NCI-H748 treated with DMSO at 0.1 percent for 48 hours (cell line): Measurements from ENCODE around the gene TRIM46.
"Not testable (repeated sequence)": the region's sequence is repeated elsewhere in the genome, so short reads cannot be mapped to it uniquely, and the experiment has no call there.

Source experiments
- DNase-seq: peaks from one replicate; lab custom pipeline; 2025; lab: John Stamatoyannopoulos, UW

TRIM46 gene

DNA sequence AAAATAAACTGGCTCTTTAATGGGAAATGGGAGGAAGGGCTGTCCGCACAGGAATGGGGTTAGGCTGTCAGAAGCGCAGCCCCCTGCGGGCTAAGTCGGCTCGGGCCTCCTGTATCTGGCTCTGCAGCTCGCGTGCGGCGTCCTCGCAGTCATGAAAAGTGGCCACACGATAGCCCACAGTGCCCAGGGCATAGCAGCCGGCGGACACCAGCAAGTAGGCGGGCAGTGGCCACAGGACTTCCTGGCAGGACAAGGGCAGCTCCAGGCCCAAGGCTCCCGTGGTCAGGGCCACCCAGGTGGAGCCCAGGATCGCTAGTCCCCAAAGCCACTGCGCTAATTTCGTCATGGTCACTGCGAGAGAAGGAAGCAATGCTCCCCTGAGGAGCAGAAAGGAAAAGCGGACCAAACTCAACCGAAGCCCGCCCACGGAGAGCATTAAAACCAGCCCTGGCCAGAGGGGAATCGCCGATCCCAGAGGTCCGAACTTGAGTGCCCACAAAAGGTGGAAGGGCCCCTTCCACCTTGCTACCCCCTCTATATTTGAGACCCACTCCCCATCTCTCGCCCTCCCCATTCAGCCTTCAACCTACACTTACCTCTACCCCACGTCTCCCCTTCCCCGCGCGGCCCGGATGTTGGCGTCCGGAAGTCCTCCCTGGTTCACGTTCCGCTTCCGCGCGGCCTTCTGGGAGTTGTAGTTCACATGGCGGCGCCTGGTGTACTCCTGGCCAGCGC lies 33.6 kb upstream of the TRIM46 start, which contains the start of gene DPM3:
TSS of gene DPM3 (minus strand) at position 637 of the 735 bp plus-strand sequence. CDS start at position 346, 291 bp downstream.
- DNase-seq = peak; percentile 69

DNA sequence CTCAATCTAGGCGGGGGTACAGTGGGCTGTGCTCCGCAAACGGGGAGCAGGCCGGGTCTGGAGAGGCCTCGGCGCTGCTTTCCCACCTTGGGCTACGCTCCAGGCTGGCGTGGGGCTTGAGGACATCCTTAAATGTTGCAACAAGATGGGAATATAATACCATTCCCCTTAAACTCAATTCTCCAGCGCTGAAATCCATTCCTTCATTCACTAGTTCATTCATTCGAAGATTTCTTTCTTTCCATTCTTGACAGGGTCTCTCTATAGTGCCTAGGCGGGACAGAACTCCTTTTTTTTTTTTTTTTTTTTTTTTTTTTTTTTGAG lies 33.1 kb upstream of the TRIM46 start:
- no peak for DNase-seq

DNA sequence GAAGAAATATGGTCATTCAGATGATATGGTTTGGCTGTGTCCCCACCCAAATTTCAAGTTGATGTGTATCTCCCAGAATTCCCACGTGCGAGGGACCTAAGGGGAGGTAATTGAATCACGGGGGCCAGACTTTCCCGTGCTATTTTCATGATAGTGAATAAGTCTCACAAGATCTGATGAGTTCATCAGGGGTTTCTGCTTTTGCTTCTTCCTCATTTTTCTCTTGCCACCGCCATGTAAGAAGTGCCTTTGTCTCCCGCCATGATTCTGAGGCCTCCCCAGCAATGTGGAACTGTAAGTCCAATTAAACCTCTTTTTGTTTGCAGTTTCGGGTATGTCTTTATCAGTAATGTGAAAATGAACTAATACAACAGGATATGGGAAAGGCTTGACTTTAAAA lies 31.9 kb upstream of the TRIM46 start:
- DNase-seq = no peak

GRCh38 chr1:155145491-155145890 lies 28.2 kb upstream of the TRIM46 start:
- DNase-seq = no peak

DNA sequence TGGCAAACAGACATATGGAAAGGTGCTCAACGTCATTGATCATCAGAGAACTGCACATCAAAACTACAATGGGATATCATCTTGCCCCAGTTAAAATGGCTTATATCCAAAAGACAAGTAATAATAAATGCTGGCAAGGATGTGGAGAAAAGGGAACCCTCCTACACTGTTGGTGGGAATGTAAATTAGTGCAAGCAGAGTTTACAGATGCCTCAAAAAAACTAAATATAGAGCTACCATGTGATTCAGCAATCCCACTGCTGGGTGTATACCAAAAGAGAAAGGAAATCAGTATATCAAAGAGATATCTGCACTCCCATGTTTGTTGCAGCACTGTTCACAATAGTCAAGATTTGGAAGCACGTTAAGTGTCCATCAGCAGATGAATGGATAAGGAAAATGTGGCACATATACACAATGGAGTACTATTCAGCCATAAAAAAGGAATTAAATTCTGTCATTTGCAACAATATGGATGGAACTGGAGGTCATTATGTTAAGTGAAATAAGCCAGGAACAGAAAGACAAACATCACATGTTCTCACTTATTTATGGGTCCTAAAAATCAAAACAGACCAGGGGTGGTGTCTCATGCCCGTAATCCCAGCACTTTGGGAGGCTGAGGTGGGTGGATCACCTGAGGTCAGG lies 17.5 kb upstream of the TRIM46 start:
- DNase-seq = not testable (repeated sequence)

DNA sequence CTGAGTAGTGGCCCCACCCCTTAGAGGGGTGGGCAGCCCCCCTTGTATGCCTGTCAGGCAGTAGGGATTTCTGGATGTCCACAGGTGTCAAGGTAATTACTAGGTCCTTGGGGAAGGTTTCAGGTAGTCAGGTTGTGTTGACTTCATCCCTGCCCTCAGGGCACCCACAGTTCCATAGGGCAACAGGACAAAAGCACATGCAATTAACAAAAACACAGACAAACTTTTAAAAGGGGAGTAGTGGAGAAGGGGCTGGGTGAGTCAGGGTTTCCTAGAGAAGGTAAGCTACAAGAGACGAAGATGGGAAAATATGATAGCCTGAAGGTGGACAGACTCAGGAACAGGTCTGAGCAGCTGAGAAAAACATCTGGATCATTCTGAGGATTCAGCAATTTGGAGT lies 14.7 kb upstream of the TRIM46 start:
- no peak for DNase-seq

- DNase-seq = no peak
Observed at GRCh38 chr1:155160128-155160527, 13.5 kb upstream of the TRIM46 start.

GRCh38 chr1:155162631-155163030 lies 11.0 kb upstream of the TRIM46 start:
- not testable (repeated sequence) for DNase-seq

- DNase-seq = not testable (repeated sequence)
Observed at GRCh38 chr1:155163785-155164184, 9.9 kb upstream of the TRIM46 start.

- DNase-seq = not testable (repeated sequence)
Observed at GRCh38 chr1:155164625-155165024, 9.0 kb upstream of the TRIM46 start.

DNA sequence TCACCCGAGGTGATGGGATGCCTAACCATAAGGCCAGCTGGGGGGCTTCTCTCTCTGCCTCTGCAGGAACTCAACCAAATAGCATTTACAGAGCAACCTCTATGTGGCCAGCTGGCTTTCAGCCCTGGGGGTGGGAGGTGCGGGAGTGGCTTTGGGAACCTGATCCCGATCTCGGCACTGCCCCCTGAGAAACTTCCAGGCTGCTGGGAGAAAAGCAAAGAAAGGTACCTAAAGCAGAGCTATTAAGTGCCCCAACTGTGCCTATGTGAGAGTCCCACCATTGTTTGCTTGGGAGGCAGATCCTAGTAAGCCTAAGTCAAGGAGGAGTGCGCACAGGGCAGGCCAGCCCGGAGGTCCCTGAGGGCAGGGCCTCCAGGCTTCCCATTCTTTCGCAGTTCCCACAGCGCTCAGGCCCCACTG lies 7.6 kb upstream of the TRIM46 start:
- DNase-seq = no peak

GRCh38 chr1:155166471-155167165 lies 7.0 kb upstream of the TRIM46 start:
- DNase-seq = no peak

GRCh38 chr1:155167166-155168104 lies 6.2 kb upstream of the TRIM46 start:
- DNase-seq = peak; percentile 85

- DNase-seq = not testable (repeated sequence)
Observed at GRCh38 chr1:155168105-155168445, 5.6 kb upstream of the TRIM46 start.

DNA sequence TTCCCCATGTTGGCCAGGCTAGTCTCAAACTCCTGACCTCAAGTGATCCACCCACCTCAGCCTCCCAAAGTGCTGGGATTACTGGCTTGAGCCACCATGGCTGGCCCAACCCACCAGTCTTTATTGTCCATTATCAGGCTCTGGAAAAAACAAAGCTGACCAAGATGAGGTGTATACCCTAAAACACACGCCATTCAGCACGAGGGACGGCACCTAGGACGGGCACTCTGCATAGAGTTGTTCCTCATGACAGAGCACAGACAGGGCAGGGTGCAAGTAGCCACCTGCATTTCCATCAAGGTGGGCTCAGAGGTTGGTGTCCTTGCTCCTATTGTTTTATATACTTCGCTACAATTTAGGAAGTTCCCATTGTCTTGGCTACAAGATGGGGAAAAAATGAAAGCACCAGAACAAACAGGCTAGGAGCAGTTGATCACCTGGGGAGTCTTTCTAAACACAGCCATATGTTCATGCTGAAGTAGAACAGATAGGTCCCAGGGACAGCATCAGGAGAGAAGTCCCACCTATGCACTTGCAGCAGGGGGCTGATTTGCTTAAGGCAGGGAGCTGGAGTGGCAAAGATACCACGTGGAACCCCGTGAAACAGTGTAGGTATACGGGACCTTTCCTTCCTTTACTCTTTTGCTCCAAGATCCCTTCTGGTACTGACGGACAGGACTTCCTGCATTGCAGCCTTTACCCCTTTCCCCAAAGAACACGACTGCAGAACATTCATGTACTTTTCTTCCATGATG lies 5.0 kb upstream of the TRIM46 start:
- no peak for DNase-seq

GRCh38 chr1:155169541-155169940 lies 4.1 kb upstream of the TRIM46 start:
- no peak for DNase-seq

DNA sequence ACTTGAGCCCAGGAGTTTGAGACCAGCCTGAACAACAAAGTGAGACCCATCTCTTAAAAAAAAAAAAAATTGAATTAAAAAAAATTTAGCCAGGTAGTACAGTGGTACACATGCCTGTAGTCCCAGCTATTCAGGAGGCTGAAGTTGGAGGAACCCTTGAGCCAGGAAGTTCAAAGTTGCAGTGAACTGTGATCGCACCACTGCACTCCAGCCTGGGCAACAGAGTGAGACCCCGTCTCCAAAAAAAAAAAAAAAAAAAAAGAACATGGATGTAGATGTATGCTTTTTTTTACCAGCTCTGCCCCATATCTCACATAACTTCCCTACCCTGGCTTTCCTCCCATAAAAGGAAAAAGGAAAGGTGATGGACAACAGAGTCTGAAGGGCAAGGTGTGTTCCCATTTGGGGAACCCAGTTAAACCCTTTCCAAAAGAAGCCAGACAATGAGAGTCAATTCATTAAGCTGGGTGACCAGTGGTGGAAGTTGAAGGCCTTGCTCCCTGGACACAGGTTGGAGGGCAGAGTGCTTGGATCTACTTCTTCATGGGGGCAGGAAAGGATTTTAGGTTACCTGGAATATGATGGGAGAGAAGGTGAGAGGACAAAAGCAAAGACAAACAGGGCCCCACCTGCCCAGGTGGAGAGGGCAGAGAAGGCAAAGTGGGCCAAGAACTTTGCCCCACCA lies 3.4 kb upstream of the TRIM46 start:
- no peak for DNase-seq

DNA sequence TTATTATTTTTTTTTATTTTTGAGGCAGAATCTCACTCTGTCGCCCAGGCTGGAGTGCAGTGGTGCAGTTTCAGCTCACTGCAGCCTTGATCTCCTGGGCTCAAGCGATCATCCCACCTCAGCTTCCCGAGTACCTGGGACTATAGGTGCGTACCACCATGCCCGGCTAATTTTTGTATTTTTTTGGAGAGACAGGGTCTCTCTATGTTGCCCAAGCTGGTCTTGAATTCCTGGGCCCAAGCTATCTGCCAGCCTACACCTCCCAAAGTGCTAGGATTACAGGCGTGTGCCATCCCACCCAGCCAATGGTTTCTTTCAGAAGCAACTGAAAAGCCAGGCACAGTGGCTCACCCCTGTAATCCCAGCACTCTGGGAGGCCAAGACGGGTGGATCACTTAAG lies 2.8 kb upstream of the TRIM46 start:
- no peak for DNase-seq

DNA sequence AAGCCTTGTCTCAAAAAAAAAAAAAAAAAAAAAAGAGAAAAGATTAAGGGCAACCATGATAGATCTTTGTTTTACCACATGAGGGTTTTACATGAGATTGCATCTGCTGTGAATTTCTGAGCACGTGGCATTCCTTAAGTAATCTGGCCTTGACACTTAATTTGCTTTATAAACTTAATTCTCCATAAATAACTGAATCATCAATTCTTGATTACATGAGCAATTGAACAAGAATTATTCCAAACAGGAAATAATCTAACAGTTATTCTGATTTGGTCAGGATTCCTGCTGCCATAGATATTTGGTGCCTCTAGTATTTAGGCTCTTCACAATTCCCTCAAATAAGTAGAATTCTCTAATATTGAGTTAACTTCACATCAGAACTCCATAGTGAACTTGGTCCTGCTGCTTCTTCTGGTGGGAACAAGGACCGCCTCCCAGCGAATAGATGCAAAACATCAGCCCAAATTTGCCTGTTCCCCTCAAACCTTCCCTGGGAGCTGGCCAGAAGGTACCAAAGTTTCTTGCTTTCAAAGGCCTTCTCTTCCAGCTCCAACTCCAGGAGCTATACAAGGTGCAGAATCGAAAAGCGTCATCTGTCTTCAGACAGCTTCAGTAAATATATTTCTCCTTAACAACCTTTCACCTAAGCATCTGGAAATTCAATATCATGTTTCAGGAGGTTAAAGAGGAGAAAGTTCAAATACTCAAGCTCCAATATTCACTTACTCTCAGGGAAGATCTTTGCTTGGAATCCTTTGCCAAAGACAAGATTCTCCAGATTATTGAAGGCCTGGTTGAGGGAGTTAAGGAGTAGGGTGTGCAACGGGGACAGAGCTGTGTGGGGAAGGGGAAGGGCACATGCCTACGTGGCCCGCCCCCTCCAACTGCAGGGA lies 1.6 kb upstream of the TRIM46 start:
- DNase-seq = no peak
